PC-3 (cell line): ENCODE results near the gene PYGO1. TPM values are rescaled to one million over a fixed set of nuclear protein-coding genes. Genes with fewer than 3 reads are reported as not detected.
A peak's percentile ranks its signal among the peaks of the same experiment; 100 is the strongest.
"Not testable (repeated sequence)": the region's sequence is repeated elsewhere in the genome, so short reads cannot be mapped to it uniquely, and the experiment has no call there.

Experiments used
- ATAC-seq: fragments of 200-7000 bp; cut with Tn5 transposase; 2 replicates; pipeline ENCODE4 v1.9.1; 2020; ENCODE audit warnings: mild to moderate bottlenecking, moderate library complexity
- BruUV-seq: library from RNA; stranded (reverse); fragments of 400-500 nt; replicated peaks from 2 replicates; lab custom pipeline; 2021; lab: Mats Ljungman, UMichigan
- CTCF ChIA-PET: fragments of 300-600 bp; sonication (Branson Sonifier 250); formaldehyde crosslinking; loops from one replicate; lab custom pipeline; 2022; ENCODE audit warnings: antibody characterized with exemption; lab: Charles Lee
- POLR2A ChIA-PET: fragments of 300-600 bp; sonication (Branson Sonifier 250); formaldehyde crosslinking; loops from one replicate; lab custom pipeline; 2022; ENCODE audit warnings: antibody characterized with exemption; ENCODE audit not compliant: unreplicated experiment; lab: Charles Lee
- DNase-seq: peaks from one replicate; pipeline ENCODE4 v3.0.0-alpha.2; 2015
- H2AFZ ChIP-seq: fragments of 300-600 bp; sonication (generic); 2 replicates; pipeline ENCODE4 v1.6.0; 2016; ENCODE audit warnings: antibody characterized with exemption, low read length
- H3F3A ChIP-seq: fragments of 300-600 bp; sonication (generic); one replicate; pipeline ENCODE4 v1.6.0; 2017; ENCODE audit warnings: antibody characterized with exemption, low read length, control low read depth, mild to moderate bottlenecking; ENCODE audit not compliant: unreplicated experiment
- H3K27ac ChIP-seq: fragments of 300-600 bp; sonication (generic); 2 replicates; pipeline ENCODE4 v1.5.1; 2016; ENCODE audit warnings: mild to moderate bottlenecking, low read length
- H3K27me3 ChIP-seq: fragments of 300-600 bp; sonication (generic); 2 replicates; pipeline ENCODE4 v1.6.1; 2016; ENCODE audit warnings: low read length, mixed read lengths
- H3K36me3 ChIP-seq: fragments of 300-600 bp; sonication (generic); 2 replicates; pipeline ENCODE4 v1.6.1; 2016; ENCODE audit warnings: low read depth, mixed run types, low read length, mixed read lengths
- H3K4me1 ChIP-seq: fragments of 300-600 bp; sonication (generic); 2 replicates; pipeline ENCODE4 v1.5.1; 2016; ENCODE audit warnings: low read length; ENCODE audit not compliant: insufficient read depth
- H3K4me2 ChIP-seq: fragments of 300-600 bp; sonication (generic); 2 replicates; pipeline ENCODE4 v1.6.0; 2016; ENCODE audit warnings: low read length
- H3K4me3 ChIP-seq: fragments of 300-600 bp; sonication (generic); 2 replicates; pipeline ENCODE4 v1.5.1; 2016; ENCODE audit warnings: mild to moderate bottlenecking, low read length, mixed read lengths
- H3K79me2 ChIP-seq: fragments of 300-600 bp; sonication (generic); 2 replicates; pipeline ENCODE4 v1.6.1; 2017; ENCODE audit warnings: low read length, mixed read lengths
- H3K9ac ChIP-seq: fragments of 300-600 bp; sonication (generic); 2 replicates; pipeline ENCODE4 v1.6.0; 2016; ENCODE audit warnings: mild to moderate bottlenecking, low read length
- H3K9me2 ChIP-seq: fragments of 300-600 bp; sonication (generic); replicated peaks from 2 replicates; pipeline ENCODE4 v1.6.1; 2016; ENCODE audit warnings: mixed run types, low read length, mixed read lengths
- H3K9me3 ChIP-seq: fragments of 300-600 bp; sonication (generic); 2 replicates; pipeline ENCODE4 v1.6.1; 2016; ENCODE audit warnings: low read length, mixed read lengths
- H4K20me1 ChIP-seq: fragments of 300-600 bp; sonication (generic); 2 replicates; pipeline ENCODE4 v1.6.1; 2016; ENCODE audit warnings: low read length, mixed read lengths
- CTCF ChIP-seq: fragments of 300-600 bp; sonication (generic); conservative IDR thresholded peaks from 2 replicates; pipeline ENCODE4 v1.5.1; 2017; ENCODE audit warnings: antibody characterized with exemption, low read depth, mild to moderate bottlenecking, low read length
- EZH2 ChIP-seq: fragments of 300-600 bp; sonication (generic); IDR thresholded peaks from one replicate; pipeline ENCODE4 v1.6.1; 2017; ENCODE audit warnings: antibody characterized with exemption, mild to moderate bottlenecking, low read length; ENCODE audit not compliant: unreplicated experiment
- EZH2phosphoT487 ChIP-seq: fragments of 300-600 bp; sonication (generic); IDR thresholded peaks from 2 replicates; pipeline ENCODE4 v1.6.1; 2018; ENCODE audit warnings: mild to moderate bottlenecking, antibody characterized with exemption, low read length, borderline replicate concordance
- intact Hi-C: fragments of 100-400 bp; cut with micrococcal nuclease; formaldehyde crosslinking; loops from 2 replicates; pipeline ENCODE4 v1.9.0; 2023
- total RNA-seq: library from RNA; depleted of rRNA; stranded (reverse); fragments of >200 nt; gene quantifications from 2 replicates; pipeline ENCODE4 v1.2.3, GENCODE V29; 2014

The PYGO1 gene
- total RNA-seq, 1 experiment from 2014 or later = 2.0 TPM

- no peak overlapping the region for H3K4me3 ChIP-seq
- H3K79me2 ChIP-seq = no peaks in the 10 kb centered on the region
- no peaks in the 10 kb centered on the region for H3F3A ChIP-seq
- TF ChIP-seq EZH2phosphoT487 = no peak
- TF ChIP-seq CTCF = no peak
- TF ChIP-seq EZH2 = no peak
- ChIA-PET POLR2A (no interaction called here), CTCF (no interaction called here)
- H3K27ac ChIP-seq = peak overlapping the region; percentile 36
- no peaks in the 10 kb centered on the region for H3K9me2 ChIP-seq
- H3K4me1 ChIP-seq = peaks cover 14% of the 10 kb centered on the region
- no peaks in the 10 kb centered on the region for H3K36me3 ChIP-seq
- no peak overlapping the region for H3K9ac ChIP-seq
- H2AFZ ChIP-seq = peak overlapping the region; percentile 48; the same call in 1 of the 2 replicates
- BruUV-seq = no TSS peak
- DNase-seq (peak; percentile 72), ATAC-seq (no peak)
- H3K9me3 ChIP-seq = no peaks in the 10 kb centered on the region
- peak overlapping the region; percentile 47 for H3K4me2 ChIP-seq
- no peaks in the 10 kb centered on the region for H4K20me1 ChIP-seq
- intact Hi-C loops = loop anchor here (1.0 kb wide), 1 partner anchor 127 kb away; no protein-coding TSS in a partner anchor
- H3K27me3 ChIP-seq = no peaks in the 10 kb centered on the region
Measured at GRCh38 chr15:55514414-55514850, 73.7 kb downstream of the PYGO1 start.

- peak; percentile 70 for DNase-seq
- H4K20me1 ChIP-seq, H3K79me2 ChIP-seq, H3K9me3 ChIP-seq, H3K27me3 ChIP-seq, H3K27ac ChIP-seq, H3F3A ChIP-seq, ATAC-seq, POLR2A ChIA-PET, H3K4me3 ChIP-seq, BruUV-seq, H3K36me3 ChIP-seq, H3K9ac ChIP-seq, H3K9me2 ChIP-seq: not testable (repeated sequence)
- Histone ChIP-seq H3K4me1 (peaks cover 14% of the 10 kb centered on the region), H2AFZ (peak overlapping the region; percentile 53; the same call in 1 of the 2 replicates), H3K4me2 (peak overlapping the region; percentile 47)
- peak; percentile 57 for TF ChIP-seq CTCF
- intact Hi-C loops = loop anchor here (1.0 kb wide), 1 partner anchor 127 kb away; no protein-coding TSS in a partner anchor
- CTCF ChIA-PET = interaction anchor here (0.5 kb wide), 1 partner anchor 28 kb away, joined by 6 read pairs; no protein-coding TSS in a partner anchor
Measured at GRCh38 chr15:55513621-55514413, 74.3 kb downstream of the PYGO1 start.

- H2AFZ ChIP-seq = no peak overlapping the region
- no peaks in the 10 kb centered on the region for H3K79me2 ChIP-seq
- BruUV-seq = no TSS peak
- no peaks in the 10 kb centered on the region for H3K9me3 ChIP-seq
- ATAC-seq (no peak), DNase-seq (no peak)
- H3K9me2 ChIP-seq = no peaks in the 10 kb centered on the region
- no peaks in the 10 kb centered on the region for H3F3A ChIP-seq
- H3K4me3 ChIP-seq = no peak overlapping the region
- H3K27me3 ChIP-seq = no peaks in the 10 kb centered on the region
- CTCF ChIA-PET = interaction anchor here (0.5 kb wide), 1 partner anchor 27 kb away, joined by 6 read pairs; no protein-coding TSS in a partner anchor
- H3K4me2 ChIP-seq = no peak overlapping the region
- intact Hi-C loops = no loop called here
- peaks cover 14% of the 10 kb centered on the region for H3K4me1 ChIP-seq
- TF ChIP-seq EZH2phosphoT487 = no peak
- H3K27ac ChIP-seq = no peak overlapping the region
- H3K9ac ChIP-seq = no peak overlapping the region
- POLR2A ChIA-PET = no interaction called here
- no peaks in the 10 kb centered on the region for H3K36me3 ChIP-seq
- no peaks in the 10 kb centered on the region for H4K20me1 ChIP-seq
Measured at GRCh38 chr15:55513152-55513551, 75.0 kb downstream of the PYGO1 start.
